Hepatocyte (in vitro differentiated cells): ENCODE measurements around the gene ZNF483. TPM values are rescaled to one million over a fixed set of nuclear protein-coding genes. Genes with fewer than 3 reads are reported as not detected.

Experiments used
- DNase-seq: peaks from one replicate; pipeline ENCODE4 v3.0.0-alpha.2; 2016; ENCODE audit warnings: low spot score
- H2AFZ ChIP-seq: fragments of 200-600 bp; sonication (generic); 2 replicates; pipeline ENCODE4 v1.6.0; 2016; ENCODE audit warnings: antibody characterized with exemption, mild to moderate bottlenecking
- H3K27ac ChIP-seq: fragments of 200-600 bp; sonication (generic); 2 replicates; pipeline ENCODE4 v1.5.1; 2016; ENCODE audit warnings: mild to moderate bottlenecking
- H3K27me3 ChIP-seq: fragments of 200-600 bp; sonication (generic); 2 replicates; pipeline ENCODE4 v1.6.1; 2016
- H3K36me3 ChIP-seq: fragments of 200-600 bp; sonication (generic); replicated peaks from 2 replicates; pipeline ENCODE4 v1.5.1; 2016; ENCODE audit warnings: low read depth; ENCODE audit not compliant: insufficient read depth
- H3K4me1 ChIP-seq: fragments of 200-600 bp; sonication (generic); 2 replicates; pipeline ENCODE4 v1.5.1; 2016; ENCODE audit warnings: mild to moderate bottlenecking, moderate library complexity; ENCODE audit not compliant: insufficient read depth
- H3K4me2 ChIP-seq: fragments of 200-600 bp; sonication (generic); 2 replicates; pipeline ENCODE4 v1.6.0; 2016
- H3K4me3 ChIP-seq: fragments of 200-600 bp; sonication (generic); 2 replicates; pipeline ENCODE4 v1.5.1; 2016; ENCODE audit warnings: mild to moderate bottlenecking
- H3K79me2 ChIP-seq: fragments of 200-600 bp; sonication (generic); 2 replicates; pipeline ENCODE4 v1.6.0; 2017; ENCODE audit warnings: mild to moderate bottlenecking
- H3K9me2 ChIP-seq: fragments of 200-600 bp; sonication (generic); replicated peaks from 2 replicates; pipeline ENCODE4 v1.6.0; 2017; ENCODE audit warnings: mild to moderate bottlenecking; ENCODE audit not compliant: insufficient read depth
- H3K9me3 ChIP-seq: fragments of 200-600 bp; sonication (generic); 2 replicates; pipeline ENCODE4 v1.5.1; 2016; ENCODE audit warnings: low read depth, mild to moderate bottlenecking
- H4K20me1 ChIP-seq: fragments of 200-600 bp; sonication (generic); 2 replicates; pipeline ENCODE4 v1.6.0; 2016; ENCODE audit warnings: mild to moderate bottlenecking; ENCODE audit not compliant: insufficient read depth, poor library complexity, severe bottlenecking
- EZH2 ChIP-seq: fragments of 200-600 bp; sonication (generic); IDR thresholded peaks from 2 replicates; pipeline ENCODE4 v1.6.1; 2016; ENCODE audit warnings: antibody characterized with exemption, mild to moderate bottlenecking, borderline replicate concordance
- EZH2phosphoT487 ChIP-seq: fragments of 200-600 bp; sonication (generic); IDR thresholded peaks from one replicate; pipeline ENCODE4 v1.6.1; 2018; ENCODE audit warnings: antibody characterized with exemption, mild to moderate bottlenecking, low read depth, moderate library complexity; ENCODE audit not compliant: unreplicated experiment, severe bottlenecking
- WGBS: methylation state at CpG from one replicate; pipeline ENCODE4 v1.1.6; 2016; ENCODE audit warnings: low lambda C conversion rate; ENCODE audit errors: missing lambda C conversion rate; 5-methylcytosine and 5-hydroxymethylcytosine counted together
- polyA plus RNA-seq: library from polyadenylated mRNA; unstranded; fragments of >200 nt; fragmentation: Nextera tagmentation; extraction: Ambion mirVana; gene quantifications from 2 replicates; pipeline ENCODE4 v1.2.1, GENCODE V29; 2016
- total RNA-seq: library from RNA; depleted of rRNA; stranded (reverse); fragments of >200 nt; gene quantifications from 2 replicates; pipeline ENCODE4 v1.2.3, GENCODE V29; 2014
- TF ChIP-seq, protein P1 (sequence below): fragments of 200-600 bp; sonication (generic); IDR thresholded peaks from 2 replicates; pipeline ENCODE4 v1.5.1; 2016; ENCODE audit warnings: antibody characterized with exemption, mild to moderate bottlenecking; ENCODE audit not compliant: poor library complexity

The ZNF483 gene
- total and polyA plus RNA-seq, 2 experiments from 2014 or later = 0.87 to 4.6 TPM

DNA sequence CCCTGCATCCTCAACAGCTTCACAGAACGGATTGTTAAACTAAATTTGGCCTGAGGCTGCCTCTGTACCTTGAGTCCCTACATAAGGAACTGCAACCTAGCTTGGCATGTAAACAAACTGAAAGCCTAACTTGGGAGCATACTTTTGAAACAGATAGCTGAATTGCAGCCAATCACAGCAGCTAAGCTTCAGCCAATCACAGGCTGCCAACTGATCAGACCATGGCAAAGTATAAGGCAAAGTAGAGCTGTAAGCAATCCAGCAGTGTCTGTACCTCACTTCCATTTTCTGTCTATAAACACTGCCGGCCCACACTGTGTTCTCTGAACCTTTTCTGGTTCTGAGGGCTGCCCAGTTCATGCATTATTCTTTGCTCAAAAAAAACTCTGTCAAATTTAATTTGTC is 8.9 kb upstream of the ZNF483 start:
- no peaks in the 10 kb centered on the region for H3K36me3 ChIP-seq
- no peak overlapping the region for H2AFZ ChIP-seq
- no peaks in the 10 kb centered on the region for H4K20me1 ChIP-seq
- H3K9me2 ChIP-seq = no peaks in the 10 kb centered on the region
- H3K4me1 ChIP-seq = no peaks in the 10 kb centered on the region
- H3K4me3 ChIP-seq = no peak overlapping the region
- H3K79me2 ChIP-seq = no peaks in the 10 kb centered on the region
- DNase-seq = no peak
- no peak overlapping the region for H3K27ac ChIP-seq
- 80% methylated on average over 2 of the region's 2 CpGs for whole genome bisulfite sequencing
- TF ChIP-seq EZH2phosphoT487 (no peak), EZH2 (no peak)
- TF ChIP-seq, protein P1, sequence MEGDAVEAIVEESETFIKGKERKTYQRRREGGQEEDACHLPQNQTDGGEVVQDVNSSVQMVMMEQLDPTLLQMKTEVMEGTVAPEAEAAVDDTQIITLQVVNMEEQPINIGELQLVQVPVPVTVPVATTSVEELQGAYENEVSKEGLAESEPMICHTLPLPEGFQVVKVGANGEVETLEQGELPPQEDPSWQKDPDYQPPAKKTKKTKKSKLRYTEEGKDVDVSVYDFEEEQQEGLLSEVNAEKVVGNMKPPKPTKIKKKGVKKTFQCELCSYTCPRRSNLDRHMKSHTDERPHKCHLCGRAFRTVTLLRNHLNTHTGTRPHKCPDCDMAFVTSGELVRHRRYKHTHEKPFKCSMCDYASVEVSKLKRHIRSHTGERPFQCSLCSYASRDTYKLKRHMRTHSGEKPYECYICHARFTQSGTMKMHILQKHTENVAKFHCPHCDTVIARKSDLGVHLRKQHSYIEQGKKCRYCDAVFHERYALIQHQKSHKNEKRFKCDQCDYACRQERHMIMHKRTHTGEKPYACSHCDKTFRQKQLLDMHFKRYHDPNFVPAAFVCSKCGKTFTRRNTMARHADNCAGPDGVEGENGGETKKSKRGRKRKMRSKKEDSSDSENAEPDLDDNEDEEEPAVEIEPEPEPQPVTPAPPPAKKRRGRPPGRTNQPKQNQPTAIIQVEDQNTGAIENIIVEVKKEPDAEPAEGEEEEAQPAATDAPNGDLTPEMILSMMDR = no peak
- H3K9me3 ChIP-seq = no peaks in the 10 kb centered on the region
- H3K27me3 ChIP-seq = no peaks in the 10 kb centered on the region
- H3K4me2 ChIP-seq = no peak overlapping the region

DNA sequence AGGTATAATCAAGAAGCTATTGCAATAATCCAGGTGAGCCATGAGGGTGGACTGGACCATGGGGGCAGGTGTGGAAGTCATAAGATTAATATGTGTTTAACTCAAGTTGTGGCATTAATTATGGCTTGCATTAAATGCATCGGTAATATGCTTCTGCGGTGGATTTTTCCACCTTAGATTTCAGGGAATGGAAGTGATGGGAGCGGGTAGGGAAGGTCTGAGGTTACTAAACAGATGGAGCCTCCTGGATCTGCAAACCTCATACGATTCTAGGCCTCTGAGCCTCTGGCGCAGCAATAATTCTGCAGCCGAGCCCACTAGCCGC is 286 bp upstream of the ZNF483 start:
- Histone ChIP-seq H3K4me2 (peak overlapping the region; percentile 87), H3K79me2 (peaks cover 2% of the 10 kb centered on the region), H3K27me3 (no peaks in the 10 kb centered on the region), H2AFZ (peak overlapping the region; percentile 70), H3K27ac (no peak overlapping the region), H3K4me3 (no peak overlapping the region), H3K36me3 (no peaks in the 10 kb centered on the region), H3K9me2 (no peaks in the 10 kb centered on the region), H3K4me1 (no peaks in the 10 kb centered on the region), H4K20me1 (no peaks in the 10 kb centered on the region), H3K9me3 (no peaks in the 10 kb centered on the region)
- WGBS = 38% methylated on average over 7 of the region's 7 CpGs
- TF ChIP-seq EZH2 = no peak
- TF ChIP-seq, protein P1 = no peak
- TF ChIP-seq EZH2phosphoT487 = no peak
- DNase-seq = no peak

DNA sequence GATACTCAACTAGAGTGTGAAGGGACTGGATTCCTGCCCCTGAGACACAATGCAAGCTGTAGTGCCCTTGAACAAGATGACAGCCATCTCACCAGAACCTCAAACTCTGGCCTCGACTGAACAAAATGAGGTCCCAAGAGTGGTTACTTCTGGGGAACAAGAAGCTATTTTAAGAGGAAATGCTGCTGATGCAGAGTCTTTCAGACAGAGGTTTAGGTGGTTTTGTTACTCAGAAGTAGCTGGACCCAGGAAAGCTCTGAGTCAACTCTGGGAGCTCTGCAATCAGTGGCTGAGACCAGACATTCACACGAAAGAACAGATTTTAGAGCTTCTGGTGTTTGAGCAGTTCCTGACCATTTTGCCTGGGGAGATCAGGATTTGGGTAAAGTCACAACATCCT is 2.4 kb downstream of the ZNF483 start:
- 90% methylated on average over 2 of the region's 2 CpGs for WGBS
- H3K27me3 ChIP-seq = no peaks in the 10 kb centered on the region
- H3K9me3 ChIP-seq = no peaks in the 10 kb centered on the region
- TF ChIP-seq EZH2 = no peak
- TF ChIP-seq, protein P1 = no peak
- no peak for TF ChIP-seq EZH2phosphoT487
- no peak overlapping the region for H3K27ac ChIP-seq
- no peaks in the 10 kb centered on the region for H3K36me3 ChIP-seq
- no peaks in the 10 kb centered on the region for H3K4me1 ChIP-seq
- H3K4me3 ChIP-seq = no peak overlapping the region
- H4K20me1 ChIP-seq = no peaks in the 10 kb centered on the region
- peaks cover 2% of the 10 kb centered on the region for H3K79me2 ChIP-seq
- DNase-seq = no peak
- no peak overlapping the region for H3K4me2 ChIP-seq
- H3K9me2 ChIP-seq = no peaks in the 10 kb centered on the region
- no peak overlapping the region for H2AFZ ChIP-seq

DNA sequence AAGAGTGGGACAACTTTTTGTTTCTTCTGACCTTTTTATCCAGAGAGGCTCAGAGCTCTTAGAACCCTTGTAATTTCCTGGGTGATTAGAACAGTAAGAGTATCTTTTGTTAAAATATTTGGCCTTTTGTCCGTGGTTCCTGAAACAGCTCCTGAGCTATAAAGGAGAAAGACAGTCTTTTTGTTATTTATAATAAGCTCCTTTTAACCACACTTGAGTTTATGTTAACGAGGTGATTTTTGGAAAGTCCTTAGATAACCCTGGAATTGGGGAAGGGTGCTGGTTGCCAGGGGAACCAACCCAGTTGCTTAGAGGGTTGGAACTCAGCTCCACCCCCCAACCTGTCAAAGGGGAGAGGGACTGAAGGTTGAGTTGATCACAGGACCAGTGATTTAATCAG is 4.8 kb downstream of the ZNF483 start:
- no peak for DNase-seq
- Histone ChIP-seq H2AFZ (no peak overlapping the region), H3K79me2 (peaks cover 2% of the 10 kb centered on the region), H3K4me2 (no peak overlapping the region), H3K36me3 (no peaks in the 10 kb centered on the region), H3K9me3 (no peaks in the 10 kb centered on the region), H3K27me3 (no peaks in the 10 kb centered on the region), H3K4me3 (no peak overlapping the region), H3K4me1 (no peaks in the 10 kb centered on the region), H3K9me2 (no peaks in the 10 kb centered on the region), H3K27ac (no peak overlapping the region), H4K20me1 (no peaks in the 10 kb centered on the region)
- no peak for TF ChIP-seq EZH2
- TF ChIP-seq EZH2phosphoT487 = no peak
- TF ChIP-seq, protein P1 = no peak
- WGBS = 33% methylated on average over 2 of the region's 2 CpGs
